Ishikawa (cell line): ENCODE results near the gene ZNF608.

Source experiments
- CEBPB ChIP-seq: IDR thresholded peaks from 2 replicates; pipeline ENCODE4 v1.6.1; 2012
- CREB1 ChIP-seq: IDR thresholded peaks from 2 replicates; pipeline ENCODE4 v1.6.1; 2012; ENCODE audit warnings: low read depth
- EGR1 ChIP-seq: IDR thresholded peaks from 2 replicates; pipeline ENCODE4 v1.6.1; 2012
- EP300 ChIP-seq: IDR thresholded peaks from 2 replicates; pipeline ENCODE4 v1.6.1; 2012; ENCODE audit warnings: borderline replicate concordance
- FOXM1 ChIP-seq: IDR thresholded peaks from 2 replicates; pipeline ENCODE4 v1.6.1; 2012; ENCODE audit warnings: low read depth, borderline replicate concordance
- MAX ChIP-seq: IDR thresholded peaks from 2 replicates; pipeline ENCODE4 v1.6.1; 2012
- NFIC ChIP-seq: IDR thresholded peaks from 2 replicates; pipeline ENCODE4 v1.6.1; 2012
- RAD21 ChIP-seq: IDR thresholded peaks from 2 replicates; pipeline ENCODE4 v1.6.1; 2012; ENCODE audit warnings: low read depth
- REST ChIP-seq: IDR thresholded peaks from 2 replicates; pipeline ENCODE4 v1.6.1; 2012; ENCODE audit warnings: low read depth, mild to moderate bottlenecking
- TAF1 ChIP-seq: IDR thresholded peaks from 2 replicates; pipeline ENCODE4 v1.6.1; 2012; ENCODE audit warnings: low read depth, mild to moderate bottlenecking
- TCF12 ChIP-seq: IDR thresholded peaks from 2 replicates; pipeline ENCODE4 v1.6.1; 2012; ENCODE audit warnings: low read depth
- TEAD4 ChIP-seq: IDR thresholded peaks from 2 replicates; pipeline ENCODE4 v1.6.1; 2012
- USF1 ChIP-seq: IDR thresholded peaks from 2 replicates; pipeline ENCODE4 v1.6.1; 2012
- YY1 ChIP-seq: IDR thresholded peaks from 2 replicates; pipeline ENCODE4 v1.6.1; 2012; ENCODE audit warnings: low read depth
- ZBTB7A ChIP-seq: IDR thresholded peaks from 2 replicates; pipeline ENCODE4 v1.6.1; 2012; ENCODE audit warnings: low read depth

Gene ZNF608

GRCh38 chr5:124751031-124751430 lies 4.6 kb upstream of the ZNF608 start:
- no peak for TF ChIP-seq CEBPB
- TF ChIP-seq TCF12 = no peak
- TF ChIP-seq MAX = no peak
- no peak for TF ChIP-seq REST
- no peak for TF ChIP-seq CREB1
- no peak for TF ChIP-seq TEAD4
- TF ChIP-seq YY1 = no peak
- no peak for TF ChIP-seq RAD21
- no peak for TF ChIP-seq USF1
- no peak for TF ChIP-seq EP300

- TF ChIP-seq RAD21 (peak; percentile 16; the same call in 1 of the 2 replicates), FOXM1 (no peak)
Measured at GRCh38 chr5:124748687-124749594, 2.5 kb upstream of the ZNF608 start.

- TF ChIP-seq MAX (no peak), CEBPB (no peak), EGR1 (no peak), EP300 (peak; percentile 25; the same call in 1 of the 2 replicates)
Measured at GRCh38 chr5:124747791-124748686, 1.6 kb upstream of the ZNF608 start.

- TF ChIP-seq NFIC = no peak
- no peak; the same call in 1 of the 2 replicates for TF ChIP-seq TCF12
- TF ChIP-seq EP300 = peak; percentile 23; the same call in 1 of the 2 replicates
- TF ChIP-seq RAD21 = no peak
- TF ChIP-seq USF1 = peak; percentile 92
- TF ChIP-seq TEAD4 = 0 out of 2 replicates have a peak, but pooled peaks have one; percentile 18
Measured at GRCh38 chr5:124746916-124747790, 714 bp upstream of the ZNF608 start.

GRCh38 chr5:124745007-124745927 lies 1.2 kb downstream of the ZNF608 start:
- TF ChIP-seq TAF1 (no peak), CREB1 (no peak), TEAD4 (no peak), EP300 (no peak), TCF12 (no peak), CEBPB (no peak), ZBTB7A (no peak), FOXM1 (no peak), USF1 (no peak), NFIC (no peak), REST (no peak), MAX (no peak)
